SK-N-SH (cell line): ENCODE measurements around the gene ESM1. TPM values are rescaled to one million over a fixed set of nuclear protein-coding genes. Genes with fewer than 3 reads are reported as not detected.

Source experiments
- CTCF ChIA-PET: fragments of 300-600, 350-600 bp; formaldehyde crosslinking; extraction: SDS; loops from one replicate; lab custom pipeline; 2021; lab: Yijun Ruan, JAX
- POLR2A ChIA-PET: fragments of 350-600 bp; sonication (Branson Sonifier 250); formaldehyde crosslinking; extraction: SDS; loops from one replicate; lab custom pipeline; 2020; ENCODE audit warnings: antibody characterized with exemption, inconsistent platforms; lab: Yijun Ruan, JAX
- DNase-seq: peaks from one replicate; pipeline ENCODE4 v3.0.0; 2012
- H2AFZ ChIP-seq: fragments of 200-600 bp; sonication (generic); 2 replicates; pipeline ENCODE4 v1.8.1; 2016; ENCODE audit warnings: antibody characterized with exemption, mild to moderate bottlenecking, low read depth
- H3F3A ChIP-seq: fragments of 200-600 bp; sonication (generic); replicated peaks from 2 replicates; pipeline ENCODE3; 2016; ENCODE audit warnings: antibody characterized with exemption, mild to moderate bottlenecking; ENCODE audit not compliant: insufficient read depth
- H3K27ac ChIP-seq, 2 experiments: fragments of 200-500 bp in 1 of 2; fragments of 200-600 bp in 1 of 2; sonication (Bioruptor generic) in 1 of 2; sonication (generic), shearing (Covaris generic) in 1 of 2; 2 replicates each; pipeline versions ENCODE4 v1.5.1 to v1.6.1; 2014 to 2016; ENCODE audit warnings: low read depth in 2 of 2, inconsistent platforms in 1 of 2, low read length in 1 of 2, mild to moderate bottlenecking in 1 of 2, mixed read lengths in 1 of 2
- H3K27me3 ChIP-seq: fragments of 200-600 bp; sonication (generic), shearing (Covaris generic); 2 replicates; pipeline ENCODE4 v1.6.1; 2016; ENCODE audit warnings: mixed run types; ENCODE audit not compliant: insufficient read depth
- H3K36me3 ChIP-seq, 2 experiments: fragments of 200-500 bp in 1 of 2; fragments of 200-600 bp in 1 of 2; sonication (Bioruptor generic) in 1 of 2; sonication (generic) in 1 of 2; replicated peaks in 1 of 2; 2 replicates each; pipeline versions ENCODE3 to v1.5.1; 2014 to 2016; ENCODE audit warnings: low read length in 1 of 2, mild to moderate bottlenecking in 1 of 2; ENCODE audit not compliant: insufficient read depth in 2 of 2, control insufficient read depth in 1 of 2
- H3K4me1 ChIP-seq, 2 experiments: fragments of 200-500 bp in 1 of 2; fragments of 200-600 bp in 1 of 2; sonication (Bioruptor generic) in 1 of 2; sonication (generic), shearing (Covaris generic) in 1 of 2; 2 replicates each; pipeline versions ENCODE4 v1.5.1 to v1.6.1; 2014 to 2016; ENCODE audit warnings: low read depth in 1 of 2, low read length in 1 of 2, mixed run types in 1 of 2; ENCODE audit not compliant: insufficient read depth in 2 of 2, control insufficient read depth in 1 of 2
- H3K4me2 ChIP-seq: fragments of 200-600 bp; sonication (generic), shearing (Covaris generic); 2 replicates; pipeline ENCODE4 v1.6.1; 2017; ENCODE audit warnings: mixed run types
- H3K4me3 ChIP-seq, 2 experiments: fragments of 200-500 bp in 1 of 2; fragments of 200-600 bp in 1 of 2; sonication (Bioruptor generic) in 1 of 2; sonication (generic), shearing (Covaris generic) in 1 of 2; 2 replicates each; pipeline versions ENCODE4 v1.5.1 to v1.8.1; 2014 to 2016; ENCODE audit warnings: low read depth in 2 of 2, inconsistent platforms in 1 of 2, low read length in 1 of 2, mild to moderate bottlenecking in 1 of 2, mixed read lengths in 1 of 2, moderate library complexity in 1 of 2
- H3K79me2 ChIP-seq: fragments of 200-600 bp; sonication (generic); 2 replicates; pipeline ENCODE4 v1.8.1; 2017; ENCODE audit warnings: mild to moderate bottlenecking; ENCODE audit not compliant: insufficient read depth
- H3K9ac ChIP-seq: fragments of 200-600 bp; sonication (generic); 2 replicates; pipeline ENCODE4 v1.6.1; 2017; ENCODE audit warnings: mixed run types
- H3K9me2 ChIP-seq: fragments of 200-600 bp; sonication (generic); 2 replicates; pipeline ENCODE4 v1.6.1; 2017; ENCODE audit warnings: mixed run types
- H3K9me3 ChIP-seq: fragments of 200-600 bp; sonication (generic); 2 replicates; pipeline ENCODE4 v1.6.1; 2017; ENCODE audit warnings: mixed run types, mild to moderate bottlenecking, moderate library complexity
- H4K20me1 ChIP-seq: fragments of 200-600 bp; sonication (generic); 2 replicates; pipeline ENCODE4 v1.6.1; 2017; ENCODE audit warnings: mild to moderate bottlenecking, mixed run types; ENCODE audit not compliant: insufficient read depth
- ELF1 ChIP-seq: IDR thresholded peaks from 2 replicates; pipeline ENCODE4 v1.4.0; 2012
- EP300 ChIP-seq, 2 experiments: IDR thresholded peaks; 2 replicates each; pipeline versions ENCODE4 v1.4.0 to v1.6.1; 2012; ENCODE audit warnings: borderline replicate concordance in 1 of 2, low read depth in 1 of 2, low read length in 1 of 2
- EZH2phosphoT487 ChIP-seq: fragments of 200-600 bp; sonication (generic); IDR thresholded peaks from 2 replicates; pipeline ENCODE4 v1.6.1; 2017; ENCODE audit warnings: low read depth, mixed run types, mild to moderate bottlenecking, antibody characterized with exemption, moderate library complexity, borderline replicate concordance
- FOXJ3 ChIP-seq: sonication (generic); formaldehyde crosslinking; IDR thresholded peaks from 2 replicates; pipeline ENCODE4 v1.5.1; 2020; ENCODE audit warnings: mild to moderate bottlenecking, missing genetic modification reagents
- MXI1 ChIP-seq: IDR thresholded peaks from 2 replicates; pipeline ENCODE4 v1.6.1; 2012; ENCODE audit warnings: mild to moderate bottlenecking, low read depth, low read length, improper control_type of control experiment
- NRF1 ChIP-seq: IDR thresholded peaks from 2 replicates; pipeline ENCODE4 v1.6.1; 2012; ENCODE audit warnings: low read depth, mild to moderate bottlenecking, low read length
- PBX3 ChIP-seq: IDR thresholded peaks from 2 replicates; pipeline ENCODE4; 2012
- RCOR1 ChIP-seq: fragments of 150-350 bp; IDR thresholded peaks from 2 replicates; pipeline ENCODE4 v1.6.1; 2017; ENCODE audit warnings: antibody characterized with exemption, low read length
- REST ChIP-seq: IDR thresholded peaks from 2 replicates; pipeline ENCODE4 v1.6.1; 2012; ENCODE audit warnings: mild to moderate bottlenecking, low read depth, low read length, moderate library complexity
- SIN3A ChIP-seq: IDR thresholded peaks from 2 replicates; pipeline ENCODE4 v1.6.1; 2012; ENCODE audit warnings: low read depth, mild to moderate bottlenecking, low read length, moderate library complexity, borderline replicate concordance
- SMC3 ChIP-seq: IDR thresholded peaks from 2 replicates; pipeline ENCODE4 v1.6.1; 2012; ENCODE audit warnings: low read depth, low read length, improper control_type of control experiment
- TCF12 ChIP-seq: IDR thresholded peaks from 2 replicates; pipeline ENCODE4 v1.4.0; 2012
- TEAD4 ChIP-seq: IDR thresholded peaks from 2 replicates; pipeline ENCODE4 v1.4.0; 2012; ENCODE audit warnings: mild to moderate bottlenecking, borderline replicate concordance; ENCODE audit not compliant: insufficient read depth
- USF1 ChIP-seq: IDR thresholded peaks from 2 replicates; pipeline ENCODE4 v1.4.0; 2012; ENCODE audit warnings: low read depth, borderline replicate concordance
- polyA plus RNA-seq, 3 experiments: library from polyadenylated mRNA; depleted of rRNA; stranded (reverse); fragments of >200 nt; gene quantifications; 2 replicates each; pipeline ENCODE4 v1.2.3, GENCODE V29; 2012
- TF ChIP-seq, protein P1 (sequence below): fragments of 150-350 bp; IDR thresholded peaks from 2 replicates; pipeline ENCODE4 v1.6.1; 2017; ENCODE audit warnings: antibody characterized with exemption, low read length, low read depth, borderline replicate concordance

Gene ESM1
- polyA plus RNA-seq, 1 of the 3 experiments (the other 2 are of a cell fraction): 36.5 TPM

DNA sequence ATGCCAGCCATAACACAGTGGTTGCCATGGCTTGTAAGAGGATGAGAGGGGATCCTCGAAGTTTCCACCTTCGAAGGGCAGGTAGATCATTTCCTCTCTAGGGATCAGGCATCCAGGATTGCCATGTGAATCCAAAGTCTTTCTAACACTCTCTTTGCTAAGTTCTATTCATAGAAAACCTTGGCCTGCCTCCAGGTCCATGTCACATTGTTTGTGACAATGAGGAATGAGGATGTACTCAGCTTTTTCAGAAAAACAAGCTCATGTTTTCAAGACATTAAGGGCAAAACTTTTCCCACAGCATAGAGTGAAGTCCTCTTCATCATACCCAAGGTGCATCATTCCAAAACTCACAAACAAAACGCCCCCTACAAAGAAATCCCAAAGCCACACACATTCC lies 19.6 kb downstream of the ESM1 start (continued):
- TF ChIP-seq FOXJ3 (CRISPR knock-in tag): no peak

GRCh38 chr5:54964405-54964804 lies 21.0 kb downstream of the ESM1 start:
- no peaks in the 10 kb centered on the region for H3K79me2 ChIP-seq
- no peak for TF ChIP-seq TCF12
- no peak for TF ChIP-seq REST
- no peak for TF ChIP-seq ELF1
- TF ChIP-seq, protein P1, sequence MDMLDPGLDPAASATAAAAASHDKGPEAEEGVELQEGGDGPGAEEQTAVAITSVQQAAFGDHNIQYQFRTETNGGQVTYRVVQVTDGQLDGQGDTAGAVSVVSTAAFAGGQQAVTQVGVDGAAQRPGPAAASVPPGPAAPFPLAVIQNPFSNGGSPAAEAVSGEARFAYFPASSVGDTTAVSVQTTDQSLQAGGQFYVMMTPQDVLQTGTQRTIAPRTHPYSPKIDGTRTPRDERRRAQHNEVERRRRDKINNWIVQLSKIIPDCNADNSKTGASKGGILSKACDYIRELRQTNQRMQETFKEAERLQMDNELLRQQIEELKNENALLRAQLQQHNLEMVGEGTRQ: no peak
- TF ChIP-seq NRF1: no peak
- no peak for TF ChIP-seq MXI1
- TF ChIP-seq FOXJ3 (CRISPR knock-in tag): no peak
- no peak for TF ChIP-seq EZH2phosphoT487
- no peak for TF ChIP-seq USF1
- no peak for TF ChIP-seq TEAD4
- TF ChIP-seq SIN3A: no peak
- TF ChIP-seq PBX3: no peak
- no peak for TF ChIP-seq RCOR1
- no peak for TF ChIP-seq EP300 (IDR thresholded peaks at IDR 0.05; ENCODE audit: borderline replicate concordance in 1 of 2, low read depth in 1 of 2, low read length in 1 of 2)
- no peak for TF ChIP-seq SMC3
- H4K20me1 ChIP-seq: no peaks in the 10 kb centered on the region
- H3K9me3 ChIP-seq: no peaks in the 10 kb centered on the region
- POLR2A ChIA-PET: no interaction called here
- CTCF ChIA-PET: interaction anchor here (3.0 kb wide), 1 partner anchor 20 kb away, joined by 11 read pairs; no protein-coding TSS in a partner anchor
- no peaks in the 10 kb centered on the region for H3K36me3 ChIP-seq
- no peak overlapping the region for H3K27ac ChIP-seq
- H3K4me2 ChIP-seq: no peak overlapping the region
- DNase-seq: no peak
- no peak overlapping the region for H3K4me3 ChIP-seq
- H3F3A ChIP-seq: no peaks in the 10 kb centered on the region
- H3K9me2 ChIP-seq: no peaks in the 10 kb centered on the region
- no peak overlapping the region for H2AFZ ChIP-seq
- H3K27me3 ChIP-seq: peaks cover 22% of the 10 kb centered on the region; the same call in 1 of the 2 replicates
- no peak overlapping the region for H3K9ac ChIP-seq
- H3K4me1 ChIP-seq: no peaks in the 10 kb centered on the region
